Measurements from ENCODE around the gene MOCS1. TPM values are rescaled to one million over a fixed set of nuclear protein-coding genes. Genes with fewer than 3 reads are reported as not detected.
A peak's percentile ranks its signal among the peaks of the same experiment; 100 is the strongest.

The MOCS1 gene
- total and polyA plus RNA-seq, 12 donors = 10.2 to 41.4 (median 26.0) TPM

DNA sequence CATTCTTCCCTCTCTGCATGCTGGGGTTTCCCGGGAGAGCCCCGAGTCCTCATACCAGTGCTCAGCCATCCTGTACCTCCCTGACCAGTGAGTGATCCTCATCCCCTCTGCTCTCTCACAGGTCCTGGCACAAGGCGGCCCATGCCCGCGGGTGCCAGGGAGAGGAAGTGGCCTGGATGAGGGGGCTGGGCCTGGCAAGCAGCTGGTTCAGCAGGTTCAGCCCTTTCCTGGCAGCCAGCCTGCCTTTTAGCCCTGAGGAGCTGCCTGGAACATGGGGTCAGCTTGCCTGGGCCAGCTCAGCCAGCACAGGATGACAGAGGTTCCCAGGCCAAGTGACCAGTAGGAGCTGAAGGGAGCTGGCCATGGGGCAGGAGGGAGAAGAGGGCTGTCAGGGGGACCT lies 10.9 kb downstream of the MOCS1 start:
- Histone ChIP-seq H3K4me1 (replicated peaks in 1 of 2) (peaks cover 8 to 19% of the 10 kb centered on the region in 2 donors), H3K27ac (peak overlapping the region in 3 of 5 donors; percentile 22 to 55 (median 44)), H3K36me3 (replicated peaks in 1 of 2) (peaks cover 0 to 18% of the 10 kb centered on the region in 2 donors), H3K4me3 (no peak overlapping the region), H3K9me3 (replicated peaks in 1 of 3) (no peaks in the 10 kb centered on the region), H3K27me3 (no peaks in the 10 kb centered on the region)
- TF ChIP-seq, protein P1, sequence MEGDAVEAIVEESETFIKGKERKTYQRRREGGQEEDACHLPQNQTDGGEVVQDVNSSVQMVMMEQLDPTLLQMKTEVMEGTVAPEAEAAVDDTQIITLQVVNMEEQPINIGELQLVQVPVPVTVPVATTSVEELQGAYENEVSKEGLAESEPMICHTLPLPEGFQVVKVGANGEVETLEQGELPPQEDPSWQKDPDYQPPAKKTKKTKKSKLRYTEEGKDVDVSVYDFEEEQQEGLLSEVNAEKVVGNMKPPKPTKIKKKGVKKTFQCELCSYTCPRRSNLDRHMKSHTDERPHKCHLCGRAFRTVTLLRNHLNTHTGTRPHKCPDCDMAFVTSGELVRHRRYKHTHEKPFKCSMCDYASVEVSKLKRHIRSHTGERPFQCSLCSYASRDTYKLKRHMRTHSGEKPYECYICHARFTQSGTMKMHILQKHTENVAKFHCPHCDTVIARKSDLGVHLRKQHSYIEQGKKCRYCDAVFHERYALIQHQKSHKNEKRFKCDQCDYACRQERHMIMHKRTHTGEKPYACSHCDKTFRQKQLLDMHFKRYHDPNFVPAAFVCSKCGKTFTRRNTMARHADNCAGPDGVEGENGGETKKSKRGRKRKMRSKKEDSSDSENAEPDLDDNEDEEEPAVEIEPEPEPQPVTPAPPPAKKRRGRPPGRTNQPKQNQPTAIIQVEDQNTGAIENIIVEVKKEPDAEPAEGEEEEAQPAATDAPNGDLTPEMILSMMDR (IDR thresholded peaks at IDR 0.05) = no peak
- no peak for TF ChIP-seq POLR2A (IDR thresholded peaks at IDR 0.05)
- peak in 5 of 7 donors; percentile 89 to 98 (median 91) for DNase-seq
- WGBS, 4 donors = 56 to 93% (median 90%) methylated on average over 4 to 5 of the region's 5 CpGs; no CpG with 5 or more reads in 1 of the 4 donors
- intact Hi-C loops (cut with DNase I) = loop anchor here in 1 of 2 donors (2.0 kb wide), 1 partner anchor 15 kb away; no protein-coding TSS in a partner anchor

DNA sequence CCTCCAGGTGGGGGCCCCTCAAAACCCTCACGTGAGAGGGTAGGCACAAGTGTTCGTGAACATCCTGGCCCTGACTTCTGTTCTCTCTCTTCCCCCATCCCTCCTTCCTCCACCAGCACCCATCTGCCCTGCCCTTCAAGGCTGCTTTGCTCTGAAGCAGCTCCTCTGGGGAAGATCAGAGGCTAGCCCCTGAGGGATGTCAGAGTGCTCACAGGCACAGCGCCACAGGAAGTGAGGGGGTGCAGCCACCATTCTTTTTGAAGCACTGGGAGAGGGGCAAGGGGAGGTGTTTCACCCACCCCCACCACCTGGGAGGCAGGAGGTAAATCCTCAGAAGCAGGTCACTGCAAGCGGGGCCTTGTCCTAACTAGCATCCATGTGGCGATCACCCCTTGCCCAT lies 11.4 kb downstream of the MOCS1 start:
- WGBS, 4 donors = 86 to 93% (median 90%) methylated on average over 5 of the region's 5 CpGs
- no peak for DNase-seq
- Histone ChIP-seq H3K27me3 (no peaks in the 10 kb centered on the region), H3K4me1 (replicated peaks in 1 of 2) (peaks cover 8 to 19% of the 10 kb centered on the region in 2 donors), H3K27ac (peak overlapping the region in 1 of 5 donors; percentile 55), H3K4me3 (no peak overlapping the region), H3K9me3 (replicated peaks in 1 of 3) (no peaks in the 10 kb centered on the region), H3K36me3 (replicated peaks in 1 of 2) (peaks cover 0 to 18% of the 10 kb centered on the region in 2 donors)
- intact Hi-C loops (cut with DNase I) = loop anchor here in 1 of 2 donors (2.0 kb wide), 1 partner anchor 14 kb away; no protein-coding TSS in a partner anchor
- TF ChIP-seq POLR2A (IDR thresholded peaks at IDR 0.05) = no peak
- TF ChIP-seq, protein P1 (IDR thresholded peaks at IDR 0.05) = no peak

DNA sequence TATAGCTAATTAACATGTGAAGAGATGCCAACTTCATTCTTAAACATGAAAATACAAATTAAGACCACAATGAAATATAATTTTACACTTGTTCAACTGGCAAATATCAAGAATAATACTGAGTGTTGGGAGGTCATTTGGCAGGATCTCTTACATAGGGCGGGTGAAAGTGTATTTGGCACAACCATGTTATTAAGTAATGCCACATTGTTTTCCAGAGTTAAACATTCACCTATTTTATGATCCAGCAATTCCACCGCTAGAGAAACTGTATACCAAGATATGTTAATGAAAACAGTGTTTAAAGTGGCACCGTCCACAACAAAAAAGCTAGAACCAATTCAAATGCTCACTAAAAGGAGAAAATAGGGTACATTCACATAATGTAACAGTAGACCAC lies 14.1 kb downstream of the MOCS1 start:
- H3K36me3 ChIP-seq (replicated peaks in 1 of 2) = peaks cover 0 to 32% of the 10 kb centered on the region in 2 donors
- H3K4me1 ChIP-seq (replicated peaks in 1 of 2) = peaks cover 0 to 7% of the 10 kb centered on the region in 2 donors
- TF ChIP-seq POLR2A (IDR thresholded peaks at IDR 0.05) = no peak
- TF ChIP-seq, protein P1 (IDR thresholded peaks at IDR 0.05) = no peak
- no peak overlapping the region for H3K27ac ChIP-seq
- H3K27me3 ChIP-seq = no peaks in the 10 kb centered on the region
- H3K4me3 ChIP-seq = no peak overlapping the region
- intact Hi-C loops (cut with DNase I) = no loop called here
- WGBS, 4 donors = 86 to 95% (median 93%) methylated on average over 3 of the region's 3 CpGs
- H3K9me3 ChIP-seq (replicated peaks in 1 of 3) = no peaks in the 10 kb centered on the region
- DNase-seq = no peak

DNA sequence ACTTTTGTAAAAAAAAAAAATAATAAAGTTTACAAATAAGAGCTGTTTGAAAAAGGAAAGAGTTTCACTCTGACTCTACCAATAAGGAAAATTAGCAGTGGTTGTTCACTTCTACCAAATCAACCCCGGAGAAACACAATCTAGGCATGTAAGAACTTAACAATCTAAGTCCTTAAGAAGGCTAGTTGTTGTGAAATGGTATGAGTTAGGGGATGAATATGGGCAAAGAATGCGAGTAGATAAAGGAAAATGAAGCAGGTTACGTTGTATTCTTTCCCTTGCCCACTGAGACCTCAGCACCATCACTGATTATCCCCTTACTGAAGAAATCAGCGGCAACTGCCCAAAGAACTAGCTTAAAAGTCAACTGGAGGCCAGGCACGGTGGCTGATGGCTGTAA lies 15.4 kb downstream of the MOCS1 start:
- peaks cover 0 to 32% of the 10 kb centered on the region in 2 donors for H3K36me3 ChIP-seq (replicated peaks in 1 of 2)
- no peak overlapping the region for H3K27ac ChIP-seq
- TF ChIP-seq POLR2A (IDR thresholded peaks at IDR 0.05) = no peak
- TF ChIP-seq, protein P1 (IDR thresholded peaks at IDR 0.05) = no peak
- no peaks in the 10 kb centered on the region for H3K27me3 ChIP-seq
- 90 to 92% (median 91%) methylated on average over 5 of the region's 5 CpGs for WGBS, 4 donors
- DNase-seq = no peak
- H3K4me3 ChIP-seq = no peak overlapping the region
- no peaks in the 10 kb centered on the region for H3K9me3 ChIP-seq (replicated peaks in 1 of 3)
- peaks cover 0 to 7% of the 10 kb centered on the region in 2 donors for H3K4me1 ChIP-seq (replicated peaks in 1 of 2)
- intact Hi-C loops (cut with DNase I) = no loop called here
